Left colon (tissue), 2 donors: ENCODE data around the gene DCTPP1. TPM values are rescaled to one million over a fixed set of nuclear protein-coding genes. Genes with fewer than 3 reads are reported as not detected.

Source experiments
- ATAC-seq: fragments of 200-7000 bp; cut with Tn5 transposase; one replicate; pipeline ENCODE4 v1.9.1; 2020; ENCODE audit warnings: mild to moderate bottlenecking, moderate library complexity
- DNase-seq, 2 donors: peaks; one replicate each; pipeline ENCODE4 v3.0.0-alpha.2; 2020
- intact Hi-C, 2 donors: fragments of 100-400 bp; cut with DNase I in 1 of 2; cut with micrococcal nuclease in 1 of 2; formaldehyde crosslinking; loops; one replicate each; pipeline versions ENCODE4 v1.11.2 to v1.14.0; 2022; cut with DNase I, micrococcal nuclease
- total RNA-seq, 2 donors: library from RNA; stranded (reverse); fragmentation: NEBNext Ultra II Directional; extraction: Animal tissue kit (Norgen Biotek cat#: 25700); gene quantifications; one replicate each; pipeline ENCODE4 v1.2.1, GENCODE V29; 2021
- donor health status: DM: no; HTN: no; CAD: no.
- donor health status: DM: yes; HTN: yes; CAD: no.

The DCTPP1 gene
- total RNA-seq, 2 donors from 2014 or later = 76.7 to 102 TPM

DNA sequence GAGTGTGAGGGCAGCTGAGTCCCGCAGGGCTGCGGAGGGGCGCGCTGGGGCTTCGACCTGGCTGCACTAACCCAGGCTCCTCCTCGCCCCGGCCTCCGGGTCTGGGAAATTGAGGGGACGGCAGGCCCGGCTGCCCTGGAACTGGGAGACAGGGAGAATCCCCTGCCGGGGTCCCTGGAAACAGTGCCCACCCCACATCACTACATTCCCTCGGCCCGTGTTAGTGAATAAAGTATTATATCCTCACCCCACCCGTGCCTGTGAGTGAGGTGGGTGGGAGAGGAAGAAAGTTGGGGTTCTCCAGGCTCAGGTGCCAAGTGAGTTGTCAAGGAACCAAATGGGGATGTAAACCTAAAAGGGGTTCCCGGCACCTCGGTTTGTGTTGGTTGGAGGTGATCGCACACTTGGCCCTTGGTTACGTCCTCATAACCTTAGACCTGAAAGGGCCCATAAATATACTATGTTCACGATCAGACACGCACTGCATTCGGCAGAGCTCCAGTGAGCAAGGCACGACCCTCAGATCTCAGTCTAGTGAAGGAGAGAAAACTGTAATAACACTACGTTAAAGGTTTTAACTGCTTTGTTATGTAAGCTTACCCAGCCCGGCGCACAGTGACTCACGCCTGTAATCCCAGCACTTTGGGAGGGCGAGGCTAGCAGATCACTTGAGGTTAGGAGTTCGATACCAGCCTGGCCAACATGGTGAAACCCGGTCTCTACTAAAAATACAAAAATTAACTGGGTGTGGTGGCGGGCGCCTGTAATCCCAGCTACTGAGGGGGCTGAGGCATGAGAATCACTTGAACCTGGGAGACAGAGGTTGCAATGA lies 11.3 kb downstream of the DCTPP1 start:
- intact Hi-C loops = no loop called here
- ATAC-seq = peak; percentile 18
- peak in 1 of 2 donors; percentile 33 for DNase-seq

DNA sequence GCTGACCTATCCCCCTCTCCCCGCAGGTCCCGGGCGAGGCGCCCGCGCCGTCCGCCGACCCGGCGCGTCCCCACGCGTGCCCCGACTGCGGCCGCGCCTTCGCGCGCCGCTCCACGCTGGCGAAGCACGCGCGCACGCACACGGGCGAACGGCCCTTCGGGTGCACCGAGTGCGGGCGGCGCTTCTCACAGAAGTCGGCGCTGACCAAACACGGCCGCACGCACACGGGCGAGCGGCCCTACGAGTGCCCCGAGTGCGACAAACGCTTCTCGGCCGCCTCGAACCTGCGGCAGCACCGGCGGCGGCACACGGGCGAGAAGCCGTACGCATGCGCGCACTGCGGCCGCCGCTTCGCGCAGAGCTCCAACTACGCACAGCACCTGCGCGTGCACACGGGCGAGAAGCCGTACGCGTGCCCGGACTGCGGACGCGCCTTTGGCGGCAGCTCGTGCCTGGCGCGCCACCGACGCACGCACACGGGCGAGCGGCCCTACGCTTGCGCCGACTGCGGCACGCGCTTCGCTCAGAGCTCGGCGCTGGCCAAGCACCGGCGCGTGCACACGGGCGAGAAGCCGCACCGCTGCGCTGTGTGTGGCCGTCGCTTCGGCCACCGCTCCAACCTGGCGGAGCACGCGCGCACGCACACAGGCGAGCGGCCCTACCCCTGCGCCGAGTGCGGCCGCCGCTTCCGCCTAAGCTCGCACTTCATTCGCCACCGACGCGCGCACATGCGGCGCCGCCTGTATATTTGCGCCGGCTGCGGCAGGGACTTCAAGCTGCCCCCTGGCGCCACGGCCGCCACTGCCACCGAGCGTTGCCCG lies 12.1 kb downstream of the DCTPP1 start:
- ATAC-seq = peak; percentile 91
- intact Hi-C loops = no loop called here
- DNase-seq = peak; percentile 85 to 90

DNA sequence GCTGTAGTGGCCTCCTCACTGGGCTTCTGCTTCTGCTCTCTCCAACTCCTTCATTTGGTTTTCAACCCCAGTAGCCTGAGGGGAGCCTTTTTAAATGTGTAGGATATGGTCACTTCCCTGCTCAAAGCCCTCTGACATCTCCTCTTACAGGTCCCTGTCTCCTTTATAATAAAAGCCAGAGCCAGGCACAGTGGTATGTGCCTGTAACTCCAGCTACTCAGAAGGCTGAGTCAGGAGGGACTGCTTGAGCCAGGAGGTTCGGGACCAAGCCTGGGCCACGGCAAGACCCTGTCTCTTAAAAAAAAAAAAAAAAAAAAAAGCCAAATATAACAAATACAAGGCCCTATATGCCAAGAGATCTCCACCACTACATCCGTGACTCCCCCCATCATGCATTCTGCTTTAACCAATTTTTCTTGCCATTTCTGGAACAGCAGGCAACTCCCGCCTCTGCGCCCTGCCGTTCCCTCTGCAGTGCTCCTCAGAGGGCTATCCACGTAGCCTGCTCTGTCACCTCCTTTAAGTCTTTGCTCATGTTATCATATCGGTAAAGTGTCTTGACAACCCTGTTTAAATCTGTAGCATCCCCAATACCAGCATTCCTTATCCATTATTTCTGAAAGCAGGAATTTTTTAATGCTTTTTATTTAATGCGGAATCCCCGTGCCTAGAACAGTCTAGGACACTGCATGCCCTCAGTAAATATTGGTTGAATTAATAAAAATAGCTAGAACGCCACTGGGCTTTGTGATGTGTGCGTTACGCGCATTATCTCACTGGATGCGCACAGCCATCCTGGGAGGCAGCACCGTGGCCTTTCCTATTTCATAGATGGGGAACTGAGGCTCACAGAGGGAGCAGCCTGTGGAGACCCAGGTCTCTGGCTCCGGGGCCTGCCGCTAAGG lies 13.0 kb downstream of the DCTPP1 start:
- ATAC-seq = no peak
- no peak for DNase-seq
- intact Hi-C loops = no loop called here

DNA sequence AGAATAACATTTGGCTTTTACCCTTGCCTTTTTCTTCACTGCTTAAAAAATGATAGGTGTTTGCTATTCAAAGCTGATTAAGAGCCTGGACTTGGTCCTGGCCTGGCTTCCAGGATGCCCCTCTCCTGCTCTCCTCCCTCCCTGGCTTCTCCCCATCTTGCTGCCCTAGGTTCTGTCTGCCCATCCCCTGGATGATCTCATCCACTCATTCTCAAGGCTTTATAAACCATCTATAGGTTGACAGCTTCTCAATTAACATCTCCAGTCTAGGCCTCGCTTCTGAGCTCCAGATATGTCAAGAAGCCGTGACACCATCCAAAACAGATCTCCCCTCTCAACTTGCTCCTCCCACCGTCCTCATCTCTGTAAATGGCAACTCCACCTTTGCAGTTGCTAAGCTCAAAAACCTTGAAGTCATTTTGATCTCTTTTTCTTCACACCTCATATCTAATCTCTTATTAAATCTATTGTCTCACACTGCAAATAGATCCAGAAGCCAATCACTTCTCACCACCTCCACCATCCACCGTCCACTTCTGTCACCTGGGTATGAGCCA lies 13.7 kb downstream of the DCTPP1 start:
- intact Hi-C loops = no loop called here
- no peak for DNase-seq

DNA sequence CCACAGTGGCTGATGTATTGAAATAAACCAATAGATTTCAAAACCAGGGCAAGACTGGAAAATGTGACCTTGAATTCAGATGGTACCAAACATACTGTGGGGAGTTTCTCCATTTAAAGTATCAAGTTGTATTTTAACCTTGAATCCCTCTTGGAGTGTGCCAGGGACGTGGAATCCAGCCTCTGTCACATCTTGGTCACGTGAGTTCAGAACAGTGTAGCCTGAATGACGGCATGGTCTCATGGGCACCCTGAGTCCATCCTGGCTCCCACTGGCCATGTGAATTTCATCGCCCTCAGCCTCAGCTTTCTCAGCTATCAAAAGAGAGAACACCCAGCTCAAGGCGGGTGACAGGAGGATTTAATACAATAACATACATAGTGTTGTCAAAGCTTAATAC lies 15.7 kb downstream of the DCTPP1 start:
- intact Hi-C loops = no loop called here
- ATAC-seq (no peak), DNase-seq (no peak)

More for the DNA sequence above, 13.7 kb downstream of the DCTPP1 start:
- no peak for ATAC-seq

DNA sequence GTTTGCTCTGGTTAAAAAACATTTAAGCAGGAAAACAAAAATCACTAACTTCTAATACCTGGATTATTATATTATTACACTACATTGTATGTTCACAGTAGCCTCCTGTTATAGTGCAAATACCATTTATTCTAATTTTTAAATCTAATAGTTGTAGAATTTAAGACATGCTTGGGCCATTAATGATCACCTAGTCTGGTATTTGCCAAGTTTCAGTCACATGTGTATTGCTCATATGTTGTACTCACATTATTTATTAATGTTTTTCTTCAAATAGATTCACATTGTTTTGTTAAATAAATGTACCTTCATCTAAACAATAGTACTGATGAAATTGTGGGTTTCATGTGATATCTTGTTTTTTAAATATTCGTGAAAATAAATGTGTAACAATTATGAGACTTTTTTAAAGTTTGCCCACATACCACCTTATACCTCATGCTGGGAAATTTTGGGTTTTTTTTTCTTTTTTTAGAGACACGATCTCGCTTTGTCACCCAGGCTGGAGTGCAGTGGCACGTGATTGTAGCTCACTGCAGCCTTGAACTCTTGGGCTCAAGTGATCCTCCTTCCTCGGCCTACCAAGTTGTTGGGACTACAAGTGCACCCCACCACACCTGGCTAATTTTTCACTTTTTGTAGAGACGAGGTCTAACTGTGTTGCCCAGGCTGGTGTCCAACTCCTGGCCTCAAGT lies 16.6 kb downstream of the DCTPP1 start:
- ATAC-seq (no peak), DNase-seq (no peak)
- intact Hi-C loops = no loop called here

DNA sequence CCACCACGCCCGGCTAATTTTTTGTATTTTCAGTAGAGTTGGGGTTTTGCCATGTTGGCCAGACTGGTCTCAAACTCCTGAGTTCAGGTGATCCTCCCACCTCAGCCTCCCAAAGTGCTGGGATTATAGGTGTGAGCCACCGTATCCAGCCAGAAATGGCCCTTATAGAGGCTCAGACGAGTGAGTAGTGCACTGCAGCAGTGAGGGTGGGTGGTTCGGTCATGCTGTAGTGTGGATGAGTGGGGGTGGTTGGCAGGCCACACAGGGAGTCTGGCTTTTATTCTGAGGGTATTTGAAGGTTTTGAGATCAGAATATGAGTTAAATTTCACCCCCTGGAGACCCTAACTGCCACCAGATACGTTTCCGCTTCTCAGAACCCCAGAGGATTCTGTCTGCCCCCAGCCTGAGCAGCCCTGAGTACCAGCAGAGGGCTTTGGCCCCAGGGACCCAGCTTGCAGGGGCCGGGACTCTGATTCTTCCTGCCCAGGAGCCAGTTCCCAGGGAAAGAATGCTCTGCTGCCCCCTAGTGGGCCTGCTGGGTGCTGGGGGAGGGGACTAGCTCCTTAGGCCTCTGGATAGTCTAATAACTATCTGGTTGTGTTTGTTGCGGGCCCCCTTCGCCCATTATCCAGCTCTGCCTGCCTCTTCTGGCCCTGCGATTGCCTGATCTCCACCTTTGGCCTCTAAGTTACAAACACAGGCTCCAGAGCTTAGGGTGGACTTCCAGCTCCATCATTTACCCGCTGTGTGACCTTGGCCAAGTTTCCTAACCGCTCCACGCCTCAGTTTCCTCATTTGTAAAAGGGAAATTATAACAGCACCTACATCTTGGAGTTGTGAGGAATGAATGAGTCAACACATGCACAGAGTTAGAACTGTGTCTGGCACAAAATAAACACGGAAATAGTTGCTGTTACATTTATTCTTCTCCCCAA lies 20.4 kb downstream of the DCTPP1 start:
- intact Hi-C loops = no loop called here
- DNase-seq (peak; percentile 84 to 94), ATAC-seq (peak; percentile 67)

DNA sequence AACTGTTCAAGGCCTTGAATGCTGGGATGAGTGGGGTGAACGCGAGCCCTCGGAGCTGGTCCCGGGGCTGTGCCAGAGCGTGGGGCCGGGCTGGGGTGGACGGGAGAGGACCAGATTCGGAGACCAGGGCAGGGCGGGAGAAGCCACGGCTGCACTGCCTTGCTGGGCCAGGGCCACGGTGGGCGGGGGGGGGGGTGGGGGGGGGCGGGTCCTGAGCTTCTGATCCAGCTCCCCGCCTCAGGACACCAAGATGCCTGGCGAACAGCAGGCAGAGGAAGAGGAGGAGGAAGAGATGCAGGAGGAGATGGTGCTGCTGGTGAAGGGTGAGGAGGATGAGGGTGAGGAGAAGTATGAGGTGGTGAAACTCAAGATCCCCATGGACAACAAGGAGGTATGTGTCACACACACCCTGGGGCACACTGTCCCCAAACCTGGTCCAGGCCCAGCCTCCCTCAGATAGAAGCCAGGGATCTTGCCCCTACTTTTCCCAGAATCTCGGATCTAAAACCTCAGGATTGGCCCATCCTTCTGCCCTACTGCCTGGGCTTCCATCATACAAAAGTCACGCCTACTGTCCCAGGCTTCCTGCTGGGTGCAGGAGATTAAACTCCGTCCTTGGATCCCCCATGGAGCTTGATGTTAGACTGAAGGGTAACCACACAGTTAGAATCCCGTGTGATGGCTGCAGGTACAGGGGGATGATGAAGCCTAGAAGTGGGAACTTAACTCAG lies 21.9 kb downstream of the DCTPP1 start:
- DNase-seq = no peak
- ATAC-seq = no peak
- intact Hi-C loops = no loop called here

DNA sequence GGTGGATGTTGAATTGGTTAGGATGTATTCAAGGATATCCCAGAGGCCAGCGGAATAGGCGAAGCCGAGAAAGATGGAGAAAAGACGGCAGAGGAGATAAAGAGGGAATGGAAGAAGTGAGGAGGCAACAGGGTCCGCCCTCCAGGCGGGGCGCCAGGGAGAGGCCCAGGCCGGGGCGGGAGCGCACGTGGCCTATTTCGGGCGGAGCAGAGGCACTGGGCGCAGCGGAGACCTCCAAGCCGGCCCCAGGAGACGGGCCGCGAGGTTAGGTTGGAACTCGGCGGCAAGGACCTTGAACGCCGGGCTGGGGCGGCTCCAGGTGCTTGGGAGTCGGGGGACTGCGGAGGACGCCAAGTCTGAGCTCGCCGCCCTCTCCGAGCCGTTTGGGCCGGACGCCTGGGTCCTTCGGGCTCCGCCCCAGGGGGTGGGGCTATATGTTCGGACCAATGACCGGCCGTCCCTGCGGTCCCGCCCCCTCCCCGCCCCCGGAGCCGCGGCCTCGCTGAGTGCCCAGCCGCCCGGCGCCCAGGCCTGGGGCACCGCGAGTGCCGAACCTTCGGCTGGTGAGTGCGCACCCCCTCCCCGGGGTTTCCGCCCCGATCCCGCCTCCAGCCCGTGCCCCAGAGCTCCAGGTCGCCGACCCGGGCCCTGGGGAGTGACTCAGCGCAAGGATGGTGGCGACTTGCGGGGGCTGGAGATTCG lies 22.6 kb downstream of the DCTPP1 start, which contains the start of gene ZNF771:
ZNF771 (plus strand) TSS at position 505 of the 702 bp plus-strand sequence. CDS start 448 bp downstream, outside the sequence.
- peak; percentile 95 for ATAC-seq
- peak; percentile 94 to 99 for DNase-seq
- intact Hi-C loops = no loop called here

DNA sequence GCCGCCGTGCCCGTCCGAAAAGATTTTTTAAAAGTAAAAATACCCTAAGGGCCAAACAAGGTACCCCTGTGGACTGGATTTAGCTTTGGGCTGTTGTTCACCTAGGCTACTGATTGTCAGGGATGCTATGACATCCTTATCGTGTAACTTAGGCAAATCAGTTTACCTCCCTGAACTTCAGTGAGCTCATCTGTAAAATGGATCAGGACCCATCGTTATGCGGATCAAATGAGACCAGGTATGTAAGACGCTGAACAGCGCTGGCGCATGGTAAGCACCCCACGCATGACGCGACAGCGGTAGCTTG lies 23.1 kb downstream of the DCTPP1 start:
- no peak for ATAC-seq
- no peak for DNase-seq
- intact Hi-C loops = no loop called here

DNA sequence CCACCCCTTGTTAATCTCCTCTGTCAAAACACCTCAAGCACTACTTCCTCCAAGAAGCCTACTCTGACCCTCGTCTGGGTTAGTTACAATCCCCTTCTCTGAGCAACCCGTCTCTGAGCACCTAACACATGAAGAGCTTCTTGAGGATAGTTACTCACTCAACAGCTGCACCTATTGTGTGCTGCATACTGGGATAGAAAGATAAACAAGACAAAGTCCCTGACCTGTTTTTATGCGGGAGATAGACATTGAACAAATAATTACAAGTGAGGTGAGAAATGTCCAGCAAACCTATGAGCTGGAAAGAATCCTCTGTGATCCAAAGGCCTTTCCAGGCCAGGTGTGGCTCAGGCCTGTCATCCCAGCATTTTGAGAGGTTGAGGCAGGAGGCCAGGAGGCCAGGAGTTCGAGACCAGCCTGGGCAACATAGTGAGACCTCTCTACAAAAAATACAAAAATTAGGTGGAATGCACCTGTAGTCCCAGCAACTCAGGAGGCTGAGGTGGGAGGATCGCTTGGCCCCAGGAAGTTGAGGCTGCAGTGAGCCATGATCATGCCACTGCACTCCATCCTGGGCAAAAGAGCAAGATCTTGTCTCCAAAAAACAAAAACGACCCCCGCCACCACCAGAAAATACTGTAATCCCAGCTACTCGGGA lies 27.9 kb downstream of the DCTPP1 start:
- DNase-seq (no peak), ATAC-seq (peak; percentile 47)
- intact Hi-C loops = no loop called here

DNA sequence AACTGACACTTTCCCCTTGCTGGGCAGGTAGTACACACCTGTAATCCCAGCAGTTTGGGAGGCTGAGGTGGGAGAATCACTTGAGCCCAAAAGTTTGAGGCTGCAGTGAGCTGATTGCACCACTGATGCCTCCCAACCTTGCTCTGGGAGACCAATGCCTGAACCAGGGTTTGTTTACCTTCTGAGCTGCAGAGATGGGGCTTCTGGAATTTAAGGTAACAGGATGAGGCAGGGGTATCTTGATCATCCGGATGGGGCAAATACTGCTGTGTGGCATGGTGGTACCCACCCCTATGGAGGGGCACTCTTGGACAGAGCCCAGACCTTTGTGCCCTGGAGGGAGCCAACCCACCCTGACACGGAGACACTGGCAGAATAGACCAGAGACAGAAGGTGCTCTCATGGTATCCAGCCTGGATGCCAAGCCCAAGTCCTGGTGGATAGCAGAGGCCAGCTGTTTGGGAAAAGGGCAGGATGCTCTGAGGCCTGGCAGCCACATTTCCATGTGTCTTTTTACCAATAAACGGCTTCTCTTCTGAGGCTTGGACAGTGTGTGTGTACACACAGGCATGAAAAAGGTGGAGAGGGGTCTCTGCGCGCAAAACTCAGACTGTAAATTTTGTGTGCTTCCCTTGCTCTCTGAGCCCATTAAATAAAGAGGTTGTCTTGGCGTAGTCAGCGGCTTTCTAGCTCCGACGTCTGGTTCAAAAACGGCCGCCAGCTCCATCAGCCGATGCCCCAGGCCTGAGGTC lies 30.2 kb downstream of the DCTPP1 start:
- ATAC-seq (no peak), DNase-seq (no peak)
- intact Hi-C loops = no loop called here

DNA sequence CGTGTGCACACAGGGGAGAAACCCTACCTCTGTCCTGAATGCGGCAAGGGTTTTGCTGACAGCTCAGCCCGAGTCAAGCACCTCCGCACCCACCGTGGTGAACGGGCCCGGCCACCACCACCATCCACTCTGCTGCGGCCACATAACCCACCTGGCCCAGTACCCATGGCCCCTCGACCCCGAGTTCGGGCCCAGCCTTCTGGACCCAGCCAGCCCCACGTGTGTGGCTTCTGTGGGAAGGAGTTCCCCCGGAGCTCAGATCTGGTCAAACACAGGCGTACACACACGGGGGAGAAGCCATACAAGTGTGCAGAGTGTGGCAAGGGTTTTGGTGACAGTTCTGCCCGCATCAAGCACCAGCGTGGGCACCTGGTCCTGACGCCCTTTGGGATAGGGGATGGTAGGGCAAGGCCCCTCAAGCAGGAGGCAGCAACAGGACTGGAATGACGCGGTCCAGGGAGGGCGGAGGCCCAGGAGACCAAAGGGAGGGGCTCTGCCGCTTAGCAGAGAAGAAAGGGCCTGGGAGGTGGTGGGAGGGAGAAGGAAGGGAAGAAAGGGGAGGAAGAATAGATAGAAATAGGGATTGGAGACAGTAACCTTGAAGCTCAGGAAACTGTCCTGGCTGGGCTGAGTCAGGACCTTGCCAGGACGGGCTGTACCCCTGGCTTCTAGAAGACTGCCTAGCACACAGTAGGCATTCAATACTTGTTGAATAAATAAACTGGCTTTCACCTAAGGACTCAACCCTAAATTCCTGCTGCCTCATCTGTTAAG lies 31.0 kb downstream of the DCTPP1 start:
- intact Hi-C loops = no loop called here
- no peak for ATAC-seq

More for the DNA sequence above, 31.0 kb downstream of the DCTPP1 start:
- DNase-seq = no peak
